ENCODE data around the gene DACT2.

DACT2 gene

GRCh38 chr6:168264593-168265335, 54.8 kb downstream of the DACT2 start:
- H3K4me2 ChIP-seq: no peak overlapping the region
- no peak overlapping the region for H3K4me3 ChIP-seq
- H3K4me1 ChIP-seq: peaks cover 0 to 19% (median 13%) of the 10 kb centered on the region in 10 experiments; a peak in 12 of 20 replicates
- no peaks in the 10 kb centered on the region for H3K27me3 ChIP-seq
- no peak overlapping the region for H3K9ac ChIP-seq
- no peak for TF ChIP-seq Cebpa-rat (IDR thresholded peaks at IDR 0.05)
- H4K20me1 ChIP-seq: no peaks in the 10 kb centered on the region; a peak in 2 of 22 replicates
- H3K27ac ChIP-seq: no peak overlapping the region
- no peaks in the 10 kb centered on the region for H3K36me3 ChIP-seq
- H3K9me3 ChIP-seq (replicated peaks in 1 of 11): no peaks in the 10 kb centered on the region

DNA sequence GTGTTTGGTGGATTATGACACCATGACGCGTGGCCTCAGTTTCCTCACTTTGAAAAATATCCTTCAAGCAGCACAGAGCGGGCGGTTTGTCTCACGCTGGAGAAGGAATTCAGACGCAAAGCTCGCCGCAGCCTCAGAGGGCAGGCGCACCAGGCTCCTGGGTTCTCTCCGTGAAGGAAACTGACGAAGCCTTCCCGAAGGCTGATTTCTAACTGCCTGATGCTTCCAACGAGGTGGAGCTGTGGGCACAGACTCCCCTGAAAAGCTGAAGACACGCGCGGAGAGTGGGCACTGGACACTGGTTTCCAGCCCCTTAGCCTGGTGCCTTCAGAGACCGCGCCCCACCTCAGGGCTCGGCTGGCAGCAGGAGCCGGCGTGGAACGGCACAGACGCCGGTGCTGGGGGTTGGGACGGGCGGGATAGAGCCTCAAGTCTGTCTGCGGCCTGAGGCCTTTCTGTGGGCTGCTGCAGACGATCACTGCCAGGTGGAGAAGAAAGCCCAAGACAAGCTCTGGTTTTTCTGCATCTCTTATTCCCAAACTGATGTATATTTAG, 56.1 kb downstream of the DACT2 start:
- Histone ChIP-seq H4K20me1 (no peaks in the 10 kb centered on the region; a peak in 1 of 22 replicates), H3K27me3 (no peaks in the 10 kb centered on the region), H3K4me3 (no peak overlapping the region), H3K4me1 (peaks cover 0 to 7% (median under 1%) of the 10 kb centered on the region in 10 experiments; a peak in 6 of 20 replicates), H3K36me3 (no peaks in the 10 kb centered on the region), H3K9me3 (replicated peaks in 1 of 11) (no peaks in the 10 kb centered on the region), H3K4me2 (no peak overlapping the region), H3K27ac (no peak overlapping the region), H3K9ac (no peak overlapping the region)
- no peak for TF ChIP-seq Cebpa-rat (IDR thresholded peaks at IDR 0.05)

DNA sequence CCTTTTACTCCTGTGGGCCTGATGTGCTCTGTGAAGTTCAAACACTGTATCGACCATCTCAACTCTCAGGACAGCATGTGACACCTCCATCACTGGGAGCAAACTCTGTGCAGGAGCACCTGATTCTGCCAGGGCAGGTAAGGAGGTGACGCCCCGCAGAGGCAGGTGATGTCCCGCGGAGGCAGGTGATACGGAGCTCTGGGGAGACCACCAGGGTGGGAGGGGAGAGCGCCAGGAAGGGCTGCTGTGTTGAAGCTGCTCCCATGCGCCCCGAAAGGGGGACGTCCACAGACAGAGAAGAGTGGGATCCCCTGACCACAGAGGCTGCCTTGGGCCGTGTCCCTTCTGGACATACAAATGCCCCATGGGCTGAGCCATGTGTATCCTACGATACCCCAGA, 58.3 kb downstream of the DACT2 start:
- no peak for TF ChIP-seq Cebpa-rat (IDR thresholded peaks at IDR 0.05)
- H3K4me1 ChIP-seq: peaks cover 0 to 7% (median 0%) of the 10 kb centered on the region in 10 experiments; a peak in 5 of 20 replicates
- H3K4me3 ChIP-seq: no peak overlapping the region
- peaks cover 0 to 3% (median under 1%) of the 10 kb centered on the region in 11 experiments; a peak in 7 of 22 replicates for H3K9me3 ChIP-seq (replicated peaks in 1 of 11)
- H3K27ac ChIP-seq: no peak overlapping the region
- H3K4me2 ChIP-seq: no peak overlapping the region
- no peaks in the 10 kb centered on the region; a peak in 1 of 22 replicates for H4K20me1 ChIP-seq
- H3K27me3 ChIP-seq: no peaks in the 10 kb centered on the region
- no peaks in the 10 kb centered on the region for H3K36me3 ChIP-seq
- H3K9ac ChIP-seq: no peak overlapping the region

DNA sequence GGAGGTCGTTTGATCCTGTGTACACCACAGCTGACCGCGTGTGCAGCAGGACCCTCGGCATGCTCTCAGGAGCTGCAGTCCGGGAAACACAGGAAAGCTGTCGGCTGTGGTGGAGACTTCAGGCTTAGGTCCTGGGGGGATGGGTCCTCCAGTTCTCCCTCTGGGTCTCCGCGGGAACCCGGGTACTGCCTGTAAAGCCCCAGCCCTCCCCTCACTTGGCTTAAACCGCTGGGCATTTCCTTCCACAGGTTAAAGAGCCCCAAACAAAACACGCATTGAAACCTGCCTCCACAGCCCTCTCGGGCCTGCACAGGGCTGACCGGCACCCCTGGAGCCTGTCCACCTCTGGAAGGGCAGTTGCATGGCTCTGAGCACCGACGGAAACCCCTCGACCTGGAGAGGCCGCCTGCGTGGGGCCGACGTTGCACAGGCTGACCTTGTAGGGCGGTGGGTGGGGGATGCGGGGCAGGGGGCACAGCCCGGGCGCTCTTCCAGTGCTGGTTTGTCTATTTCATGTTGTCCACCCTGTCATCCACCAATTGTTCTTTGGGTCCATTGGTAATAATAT, 59.1 kb downstream of the DACT2 start:
- Histone ChIP-seq H3K4me3 (no peak overlapping the region), H4K20me1 (no peaks in the 10 kb centered on the region; a peak in 1 of 22 replicates), H3K27ac (no peak overlapping the region), H3K9me3 (replicated peaks in 1 of 11) (peaks cover 4 to 10% (median 8%) of the 10 kb centered on the region in 11 experiments; a peak in 20 of 22 replicates), H3K4me2 (no peak overlapping the region), H3K27me3 (no peaks in the 10 kb centered on the region), H3K36me3 (no peaks in the 10 kb centered on the region), H3K4me1 (peaks cover 0 to 7% (median 0%) of the 10 kb centered on the region in 10 experiments; a peak in 5 of 20 replicates), H3K9ac (no peak overlapping the region)
- TF ChIP-seq Cebpa-rat (IDR thresholded peaks at IDR 0.05): no peak

- peaks cover 10 to 20% (median 16%) of the 10 kb centered on the region in 11 experiments; a peak in 21 of 22 replicates for H3K9me3 ChIP-seq (replicated peaks in 1 of 11)
- H3K27ac ChIP-seq: no peak overlapping the region
- H3K4me2 ChIP-seq: no peak overlapping the region
- no peaks in the 10 kb centered on the region for H4K20me1 ChIP-seq
- TF ChIP-seq Cebpa-rat (IDR thresholded peaks at IDR 0.05): no peak
- H3K9ac ChIP-seq: no peak overlapping the region
- no peaks in the 10 kb centered on the region for H3K27me3 ChIP-seq
- peaks cover under 1 to 9% (median 5%) of the 10 kb centered on the region in 10 experiments; a peak in 11 of 20 replicates for H3K4me1 ChIP-seq
- no peak overlapping the region for H3K4me3 ChIP-seq
- no peaks in the 10 kb centered on the region for H3K36me3 ChIP-seq
Measured at GRCh38 chr6:168258795-168259194, 60.8 kb downstream of the DACT2 start.

DNA sequence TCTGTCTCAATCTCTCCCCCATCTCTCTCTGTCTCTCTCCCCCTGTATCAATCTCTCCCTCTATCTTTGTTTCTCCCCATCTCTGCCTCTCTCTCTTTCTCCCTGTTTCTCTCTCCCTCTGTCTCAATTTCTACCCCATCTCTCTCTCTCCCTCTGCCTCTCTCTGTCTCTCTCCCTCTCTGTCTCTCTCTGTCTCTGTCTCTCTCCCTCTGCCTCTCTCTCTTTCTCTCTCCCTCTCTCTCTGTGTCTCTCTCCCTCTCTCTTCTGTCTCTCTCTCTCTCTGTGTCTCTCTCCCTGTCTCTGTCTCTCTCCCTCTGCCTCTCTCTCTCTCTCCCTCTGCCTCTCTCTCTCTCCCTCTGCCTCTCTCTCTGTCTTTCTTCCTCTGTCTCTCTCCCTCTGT, 62.6 kb downstream of the DACT2 start:
- Histone ChIP-seq H3K27ac (no peak overlapping the region), H3K36me3 (no peaks in the 10 kb centered on the region), H3K27me3 (no peaks in the 10 kb centered on the region), H3K4me3 (no peak overlapping the region), H3K4me1 (peaks cover 1 to 18% (median 11%) of the 10 kb centered on the region in 10 experiments; a peak in 13 of 20 replicates), H4K20me1 (no peaks in the 10 kb centered on the region), H3K9me3 (replicated peaks in 1 of 11) (peaks cover 10 to 20% (median 16%) of the 10 kb centered on the region in 11 experiments; a peak in 21 of 22 replicates), H3K4me2 (no peak overlapping the region), H3K9ac (no peak overlapping the region)
- TF ChIP-seq Cebpa-rat (IDR thresholded peaks at IDR 0.05): no peak
